HG02759 (cell line): ENCODE results near the gene RAPGEF4.

Source experiments
- ATAC-seq: cut with Tn5 transposase; IDR thresholded peaks from one replicate; pipeline ENCODE4 v1.9.1; 2021; ENCODE audit warnings: mild to moderate bottlenecking, moderate library complexity; ENCODE audit not compliant: unreplicated experiment

RAPGEF4 gene

GRCh38 chr2:172894689-172895387 lies 159.2 kb downstream of the RAPGEF4 start:
- no peak for ATAC-seq

GRCh38 chr2:172896661-172897081 lies 161.0 kb downstream of the RAPGEF4 start:
- ATAC-seq = no peak

GRCh38 chr2:172900871-172901270 lies 165.2 kb downstream of the RAPGEF4 start:
- no peak for ATAC-seq

- no peak for ATAC-seq
Observed at GRCh38 chr2:172901913-172902312, 166.3 kb downstream of the RAPGEF4 start.

- no peak for ATAC-seq
Observed at GRCh38 chr2:172904236-172904635, 168.6 kb downstream of the RAPGEF4 start.

- ATAC-seq = no peak
Observed at GRCh38 chr2:172905937-172906811, 170.5 kb downstream of the RAPGEF4 start.

GRCh38 chr2:172908275-172908674 lies 172.6 kb downstream of the RAPGEF4 start:
- ATAC-seq = no peak

GRCh38 chr2:172909454-172909853 lies 173.8 kb downstream of the RAPGEF4 start:
- peak; percentile 67 for ATAC-seq

- ATAC-seq = no peak
Observed at GRCh38 chr2:172912266-172912665, 176.6 kb downstream of the RAPGEF4 start.

- ATAC-seq = no peak
Observed at GRCh38 chr2:172914341-172915008, 178.8 kb downstream of the RAPGEF4 start.

- ATAC-seq = no peak
Observed at GRCh38 chr2:172917716-172918115, 182.1 kb downstream of the RAPGEF4 start.

GRCh38 chr2:172919732-172920131 lies 184.1 kb downstream of the RAPGEF4 start:
- ATAC-seq = peak; percentile 79

- ATAC-seq = no peak
Observed at GRCh38 chr2:172921532-172922236, 186.0 kb downstream of the RAPGEF4 start.

GRCh38 chr2:172922306-172922705 lies 186.7 kb downstream of the RAPGEF4 start:
- no peak for ATAC-seq

GRCh38 chr2:172922815-172923214 lies 187.2 kb downstream of the RAPGEF4 start:
- no peak for ATAC-seq

GRCh38 chr2:172924097-172924660 lies 188.5 kb downstream of the RAPGEF4 start:
- no peak for ATAC-seq

GRCh38 chr2:172925600-172925999 lies 190.0 kb downstream of the RAPGEF4 start:
- ATAC-seq = no peak

- ATAC-seq = no peak
Observed at GRCh38 chr2:172926785-172927640, 191.4 kb downstream of the RAPGEF4 start.

- no peak for ATAC-seq
Observed at GRCh38 chr2:172927641-172928357, 192.2 kb downstream of the RAPGEF4 start.
